ENCODE data around the gene MYO5B.

The MYO5B gene

DNA sequence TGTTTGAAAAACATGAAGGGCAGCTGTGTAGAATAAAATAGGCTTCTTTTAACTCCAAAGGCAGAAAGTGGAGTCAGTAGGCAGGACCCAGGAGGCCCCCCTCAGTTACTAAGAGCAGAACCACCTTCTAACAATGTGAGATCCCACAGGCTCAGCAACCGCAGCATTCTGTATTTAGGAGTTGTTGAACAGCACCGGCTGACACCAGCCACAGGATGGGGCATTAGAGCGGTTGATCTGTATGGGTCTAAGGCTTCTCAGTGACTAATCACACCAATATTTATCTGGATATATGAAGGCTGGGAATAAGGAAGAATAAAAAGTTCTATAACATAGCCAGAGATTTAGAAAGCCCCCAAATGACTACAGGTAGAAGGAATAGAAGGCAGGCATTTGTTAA, 51.7 kb downstream of the MYO5B start:
- DNase-seq = peak in 1 of 2 experiments; percentile 1

DNA sequence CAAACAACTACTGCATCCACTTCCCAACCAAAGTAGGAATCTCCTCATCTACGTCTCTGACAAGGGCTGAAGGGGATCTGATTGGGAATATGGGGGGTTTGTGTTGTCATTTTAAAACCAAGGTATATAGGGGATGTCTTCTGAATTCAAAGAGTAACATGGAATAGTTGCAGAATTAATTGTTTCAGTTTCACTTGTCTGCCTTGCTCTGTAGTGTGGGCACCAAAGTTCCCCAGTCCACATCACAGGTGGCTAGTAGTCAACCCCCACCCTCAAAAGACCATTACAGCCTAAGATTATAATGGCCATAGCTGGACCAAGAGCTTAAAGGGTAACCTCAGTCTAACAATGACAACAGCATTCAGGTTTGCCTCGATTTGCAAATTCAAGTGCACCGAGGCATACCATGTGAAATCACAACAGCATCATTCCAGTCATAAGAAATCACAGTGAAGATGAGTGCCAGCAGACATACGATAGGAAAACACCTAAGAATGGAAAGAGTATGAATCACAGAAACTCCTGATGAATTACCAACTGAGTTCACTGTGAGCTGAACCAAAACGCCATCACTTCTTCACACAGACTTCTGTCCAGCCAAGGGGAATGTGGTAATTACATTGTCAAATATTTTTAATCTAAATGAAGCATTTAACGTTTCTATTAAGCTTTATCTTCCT, 52.4 kb downstream of the MYO5B start:
- DNase-seq = no peak

DNA sequence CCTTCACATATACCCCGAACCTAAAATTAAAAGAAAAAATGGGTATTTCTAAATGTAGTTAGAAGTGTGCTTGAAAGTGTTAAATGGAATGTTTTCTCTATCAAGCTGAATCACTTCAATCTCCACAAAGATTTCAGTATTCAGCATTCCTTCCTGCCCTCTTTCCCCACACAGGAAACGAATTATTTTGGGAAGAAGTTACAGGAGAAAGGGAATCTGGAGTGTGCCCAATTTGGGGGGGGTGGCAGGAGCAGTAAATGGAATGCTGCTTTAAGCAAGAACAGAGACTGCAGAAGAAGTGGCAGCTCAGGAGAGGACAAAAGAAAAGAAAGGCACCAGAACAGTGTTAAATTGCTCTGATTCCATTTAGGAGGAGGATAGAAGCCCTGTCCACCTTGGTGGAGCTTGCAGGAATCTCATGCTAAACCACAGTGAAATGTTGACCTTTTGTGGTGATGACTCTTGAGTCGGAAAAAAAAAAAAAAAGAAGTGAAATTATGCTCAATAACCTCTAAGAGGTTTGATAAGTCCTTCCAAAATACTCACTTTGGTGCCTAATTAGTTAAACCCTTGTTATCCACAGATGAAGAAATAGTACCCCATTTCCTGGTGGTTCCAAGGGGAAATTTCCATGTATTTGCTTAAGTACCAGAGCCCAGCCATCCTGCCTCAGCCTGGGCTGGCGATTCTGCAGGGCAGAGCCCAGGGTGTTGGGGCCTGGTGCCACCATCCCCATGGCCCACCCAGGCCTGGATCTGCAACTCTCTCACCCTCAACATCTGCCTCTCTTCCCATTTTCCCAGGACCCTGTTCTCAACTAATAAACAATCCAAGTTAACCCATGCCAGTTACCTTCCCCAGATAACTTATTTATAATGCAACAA, 56.5 kb downstream of the MYO5B start:
- no peak for DNase-seq

GRCh38 chr18:50135903-50136302, 59.0 kb downstream of the MYO5B start:
- no peak for DNase-seq

DNA sequence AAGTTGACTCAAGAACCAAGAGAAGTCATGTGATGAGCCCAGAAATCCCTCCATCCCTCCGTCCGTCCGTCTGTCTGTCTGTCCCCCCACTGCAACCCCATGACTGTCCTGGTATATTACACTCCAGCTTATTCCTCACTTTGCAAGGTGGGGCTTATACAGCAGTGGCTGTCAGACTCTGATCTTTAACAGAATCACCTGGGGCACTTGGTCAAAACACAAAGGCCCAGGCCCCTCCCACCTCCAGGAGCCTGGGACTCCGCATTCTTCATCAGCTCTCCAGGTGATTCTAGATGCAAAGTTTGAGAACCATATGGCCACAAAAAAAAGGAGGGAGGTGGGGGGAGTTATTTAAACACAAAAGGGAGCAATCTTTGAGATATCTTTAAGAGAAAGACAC, 61.4 kb downstream of the MYO5B start:
- no peak for DNase-seq

GRCh38 chr18:50131591-50131990, 63.4 kb downstream of the MYO5B start:
- no peak for DNase-seq

DNA sequence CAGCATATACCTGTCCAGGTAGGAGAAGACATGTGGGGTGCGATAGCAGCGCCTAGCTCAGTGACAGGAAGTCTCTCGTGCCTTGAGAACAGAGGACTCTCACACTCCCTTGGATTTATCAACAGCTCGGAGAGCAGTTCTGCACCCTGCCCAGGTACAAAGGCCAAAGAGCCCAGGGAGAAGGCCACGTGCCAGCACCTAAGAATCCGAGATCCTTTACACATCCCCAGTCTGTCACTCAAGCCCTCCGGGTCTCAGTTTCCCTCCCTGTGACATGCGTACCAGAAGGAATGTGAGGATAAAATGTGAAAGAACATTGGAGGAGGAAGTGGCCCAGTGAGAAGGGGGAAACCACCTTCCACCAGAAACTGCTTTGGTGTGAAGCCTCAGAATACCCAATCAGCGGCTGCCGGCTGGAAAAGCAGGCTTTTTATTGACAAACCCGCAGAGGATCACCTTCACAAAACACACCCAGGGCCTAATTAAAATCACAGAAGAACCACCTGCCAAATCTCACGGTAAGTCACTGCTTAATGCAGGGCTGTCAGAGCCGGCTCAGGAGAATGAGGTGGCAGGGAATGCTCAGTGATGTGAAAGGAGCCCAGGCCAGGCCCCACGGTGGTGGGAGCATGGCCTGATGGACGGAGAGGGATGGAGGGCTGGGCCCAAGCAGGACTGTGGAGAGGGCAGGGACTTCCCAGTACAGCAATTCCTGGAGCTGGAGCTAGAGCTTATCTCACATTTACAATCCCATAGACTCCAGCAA, 66.3 kb downstream of the MYO5B start:
- no peak for DNase-seq

DNA sequence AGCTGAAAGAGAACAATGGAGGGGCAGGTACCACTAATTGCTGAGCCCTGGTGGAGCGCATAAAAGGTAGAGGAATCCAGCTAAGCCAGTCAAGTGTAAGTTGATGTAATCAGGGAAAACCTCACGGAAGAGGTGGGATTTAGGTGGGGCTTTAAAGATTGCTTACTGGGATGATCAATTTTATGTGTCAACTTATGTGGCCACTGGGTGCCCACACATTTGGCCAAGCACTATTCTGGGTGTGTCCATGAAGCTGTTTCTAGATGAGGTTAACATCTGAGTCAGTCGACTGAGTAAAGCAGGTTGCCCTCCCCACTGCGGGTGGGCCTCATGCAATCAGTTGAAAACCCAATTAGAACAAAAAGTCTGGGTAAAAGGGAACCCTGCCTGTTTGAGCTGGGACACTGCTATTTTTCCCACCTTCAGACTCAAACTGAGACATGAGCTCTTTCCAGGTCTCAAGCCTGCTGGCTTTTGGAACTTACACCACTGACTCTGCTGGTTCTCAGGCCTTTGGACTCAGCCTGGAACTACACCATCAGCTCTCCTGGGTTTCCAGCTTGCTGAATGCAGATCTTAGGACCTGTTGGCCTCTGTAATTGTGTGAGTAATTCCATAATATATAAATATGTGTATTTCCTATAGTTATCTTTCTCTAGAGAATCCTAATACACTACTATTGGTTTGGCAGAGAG, 67.3 kb downstream of the MYO5B start:
- DNase-seq = no peak

DNA sequence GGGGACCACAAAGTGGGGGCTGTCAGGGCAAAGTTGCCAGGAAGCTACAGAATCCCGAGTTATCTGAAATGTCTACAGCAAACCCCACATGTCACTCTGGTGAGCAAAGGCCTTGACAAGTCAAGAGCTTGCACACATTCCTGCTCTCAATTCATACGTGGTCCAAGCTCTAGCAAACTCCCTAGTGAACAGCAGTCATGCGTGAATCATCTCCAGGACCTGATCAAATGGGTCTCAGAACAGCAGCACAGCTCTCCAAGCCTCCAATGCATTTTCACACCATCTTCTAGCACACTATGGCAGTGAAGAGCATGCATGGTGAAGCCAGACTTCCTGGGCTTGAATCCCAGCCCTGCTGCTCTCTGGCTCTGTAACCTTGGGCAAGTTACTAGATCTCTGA, 68.5 kb downstream of the MYO5B start:
- DNase-seq = no peak

DNA sequence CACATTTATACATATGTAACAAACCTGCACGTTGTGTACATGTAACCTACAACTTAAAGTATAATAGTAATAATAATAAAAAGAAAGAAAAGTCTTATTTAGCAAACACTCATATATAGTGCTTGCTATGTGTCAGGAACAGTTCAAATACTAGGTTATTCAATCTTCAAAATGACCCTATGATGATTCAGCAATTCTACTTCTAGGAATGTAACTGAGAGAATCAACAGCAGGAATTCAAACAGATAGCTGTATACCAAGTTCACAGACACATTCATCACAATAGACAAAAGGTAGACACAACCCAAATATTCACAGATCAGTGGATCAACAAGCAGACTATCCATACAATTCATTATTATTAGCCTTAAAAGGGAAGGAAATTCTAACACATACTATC, 69.5 kb downstream of the MYO5B start:
- DNase-seq = no peak

- no peak for DNase-seq
Measured at GRCh38 chr18:50119296-50119695, 75.7 kb downstream of the MYO5B start.

DNA sequence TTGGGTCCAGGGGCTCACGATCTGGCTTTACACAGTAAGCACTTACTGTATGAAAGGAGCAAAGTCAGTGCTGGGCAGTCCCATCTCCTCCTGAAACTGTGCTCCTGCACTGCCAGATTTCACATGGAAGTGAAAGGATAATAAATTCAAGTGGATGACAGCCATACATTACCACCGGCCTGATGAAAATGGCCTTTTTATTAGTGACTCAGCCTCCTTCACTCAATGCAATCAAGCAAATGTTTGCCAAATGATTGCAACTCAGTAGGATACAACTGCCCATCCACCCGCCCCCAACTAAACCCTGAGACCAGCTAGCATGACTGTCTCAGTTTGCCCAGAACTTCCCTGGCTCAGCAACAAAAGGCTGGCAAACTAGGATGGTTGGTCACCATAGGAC, 77.1 kb downstream of the MYO5B start:
- no peak for DNase-seq

DNA sequence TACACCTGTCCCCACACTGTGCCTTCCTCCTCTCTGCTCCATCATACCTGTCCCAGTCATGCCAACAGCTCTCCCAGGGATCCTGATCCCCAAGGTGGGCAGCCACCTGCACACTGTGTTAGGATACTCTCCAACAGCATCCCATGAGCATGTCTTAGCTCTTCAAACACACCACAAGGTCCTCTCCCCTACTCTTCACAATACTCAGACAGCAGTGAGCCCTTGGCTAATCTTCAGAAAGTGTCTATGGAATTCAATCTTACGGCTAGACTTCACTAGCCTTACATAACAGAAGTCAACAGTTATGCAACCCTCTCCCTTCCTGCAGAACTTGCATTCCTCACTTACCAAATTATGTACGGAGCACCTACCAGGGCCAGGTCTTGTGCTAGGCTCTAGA, 79.9 kb downstream of the MYO5B start:
- DNase-seq = peak in 1 of 2 experiments; percentile 7

GRCh38 chr18:50114448-50114847, 80.5 kb downstream of the MYO5B start:
- no peak for DNase-seq

DNA sequence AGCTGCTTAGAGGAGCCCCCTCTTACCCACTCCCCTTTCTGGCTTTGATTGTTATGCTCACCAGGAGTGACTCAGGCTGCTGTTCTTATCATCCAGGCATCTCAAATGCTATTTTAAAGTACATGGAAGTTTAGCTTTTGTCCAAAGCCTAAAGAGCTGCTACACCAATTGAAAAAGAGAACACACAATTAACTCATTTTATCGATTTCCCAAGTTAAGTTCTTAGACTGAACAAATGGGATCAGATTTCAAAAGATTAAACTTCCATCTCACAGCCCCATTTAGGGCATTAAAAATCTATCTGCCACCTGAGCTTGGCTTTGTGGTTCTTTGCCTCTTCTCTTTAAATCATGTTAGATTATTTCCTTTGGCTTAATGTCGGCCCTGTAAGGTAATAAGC, 81.2 kb downstream of the MYO5B start:
- DNase-seq = peak in 1 of 2 experiments; percentile 18

- no peak for DNase-seq
Measured at GRCh38 chr18:50111398-50111797, 83.5 kb downstream of the MYO5B start.

GRCh38 chr18:50107468-50107977, 87.4 kb downstream of the MYO5B start:
- DNase-seq = no peak

DNA sequence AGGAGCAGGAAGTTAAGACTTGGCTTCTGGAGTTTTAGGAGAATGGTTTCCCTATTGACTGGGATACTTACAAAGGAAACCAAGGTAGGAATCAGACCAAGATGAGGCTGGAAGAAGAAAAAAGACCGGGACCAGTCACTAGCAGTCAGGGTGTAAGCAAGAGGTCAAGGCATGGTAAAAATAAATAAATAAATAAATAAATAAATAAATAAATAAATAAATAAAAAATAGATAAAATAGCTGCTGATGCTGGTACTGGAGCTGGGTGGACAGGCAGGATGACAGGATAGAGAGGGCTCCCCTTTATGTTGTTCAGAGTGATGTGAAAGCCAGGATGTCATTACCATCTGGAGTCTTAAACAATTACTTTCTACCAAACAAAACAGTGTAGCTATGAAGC, 89.9 kb downstream of the MYO5B start:
- no peak for DNase-seq

GRCh38 chr18:50104421-50104820, 90.5 kb downstream of the MYO5B start:
- no peak for DNase-seq

DNA sequence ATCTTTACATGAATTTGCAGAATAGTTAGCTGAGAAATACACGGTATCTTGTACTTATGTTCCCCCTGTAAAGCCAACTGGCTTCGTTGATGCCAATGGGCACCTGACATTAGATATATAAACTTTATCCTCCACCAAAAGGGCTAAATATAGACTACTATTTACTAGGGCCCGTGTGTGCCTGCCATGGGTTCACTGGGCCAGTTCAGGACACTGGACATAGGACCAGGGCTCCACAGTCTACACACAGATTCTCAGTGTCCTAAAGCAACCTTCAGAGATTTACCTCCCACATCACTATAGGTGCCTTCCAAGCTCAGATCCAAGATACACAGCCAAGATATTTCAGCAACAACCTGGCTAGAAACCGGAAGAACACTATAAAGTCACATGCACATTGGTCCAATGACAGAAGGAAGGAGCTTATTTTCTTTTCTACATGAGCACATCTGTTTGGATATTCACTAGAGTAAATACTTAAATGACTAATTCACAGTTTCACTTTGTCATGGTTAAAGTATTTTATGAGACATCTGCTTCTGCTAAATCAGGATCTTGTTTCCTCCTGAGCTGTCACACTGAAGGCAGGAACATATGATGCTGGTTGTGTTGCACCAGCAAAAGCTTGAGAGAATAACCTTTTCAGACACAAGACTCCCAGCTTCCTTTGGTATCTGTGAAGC, 95.1 kb downstream of the MYO5B start:
- peak in 1 of 2 experiments; percentile 46 for DNase-seq

- no peak for DNase-seq
Measured at GRCh38 chr18:50097702-50098101, 97.2 kb downstream of the MYO5B start.

- no peak for DNase-seq
Measured at GRCh38 chr18:50096766-50097435, 98.0 kb downstream of the MYO5B start.

Measured in NCI-H524 (cell line).